ENCODE data around the gene PLAAT2. TPM values are rescaled to one million over a fixed set of nuclear protein-coding genes. Genes with fewer than 3 reads are reported as not detected.

Gene PLAAT2
- total and polyA plus RNA-seq, 9 of the 15 experiments (the other 6 are each of a cell fraction or from before 2014, with no cell fraction given): not detected

- Histone ChIP-seq H3K9me3 (replicated peaks; ENCODE audit: control insufficient read depth, insufficient read depth, low read depth, low read length) (no peaks in the 10 kb centered on the region), H3K4me3 (no peak overlapping the region), H4K20me1 (replicated peaks; ENCODE audit: control insufficient read depth, insufficient read depth, low read length) (no peaks in the 10 kb centered on the region), H3K9me1 (ENCODE audit: control insufficient read depth, insufficient read depth, low read length) (no peaks in the 10 kb centered on the region), H3K4me2 (ENCODE audit: insufficient read depth, low read length) (no peak overlapping the region), H3K4me1 (replicated peaks in 1 of 2; ENCODE audit: control insufficient read depth in 2 of 2, insufficient read depth in 2 of 2, low read length in 2 of 2) (peaks cover 8 to 23% of the 10 kb centered on the region in 2 experiments; a peak in 4 of 5 replicates), H3K79me2 (ENCODE audit: control insufficient read depth, insufficient read depth, low read length) (no peaks in the 10 kb centered on the region), H3K36me3 (ENCODE audit: control insufficient read depth, insufficient read depth, low read length) (no peaks in the 10 kb centered on the region), H3K27ac (ENCODE audit: extremely low read depth, low read depth, low read length) (no peak overlapping the region), H3K9ac (ENCODE audit: insufficient read depth in 1 of 2, low read depth in 2 of 2, low read length in 2 of 2) (no peak overlapping the region), H2AFZ (ENCODE audit: low read depth, low read length) (no peak overlapping the region), H3K27me3 (ENCODE audit: control insufficient read depth in 2 of 2, insufficient read depth in 2 of 2, low read length in 2 of 2) (peaks cover 3 to 15% of the 10 kb centered on the region in 2 experiments; a peak in 3 of 5 replicates)
- ChIA-PET POLR2A (no interaction called here), CTCF (ENCODE audit: low intra/inter-chr PET ratio) (interaction anchor here (1.1 kb wide), 1 partner anchor 25 kb away, joined by 3 read pairs; no protein-coding TSS in a partner anchor)
- FAIRE-seq (no peak), DNase-seq (ENCODE audit: extremely low read depth in 1 of 4, low spot score in 3 of 4) (no peak), ATAC-seq (no peak)
- TF ChIP-seq EGR1 (conservative IDR thresholded peaks at IDR 0.05) (peak; percentile 62), ZKSCAN8 (CRISPR knock-in tag; IDR thresholded peaks at IDR 0.05) (no peak)
- no TSS peak for BruUV-seq (replicated peaks)
- intact Hi-C loops (cut with micrococcal nuclease) (no loop called here), in situ Hi-C loops (cut with MboI) (no loop called here)
- 17% methylated on average over 13 of the region's 14 CpGs for WGBS (ENCODE audit: insufficient coverage, low coverage, missing lambda C conversion rate)
Observed at GRCh38 chr11:63610604-63611394, 47.6 kb upstream of the PLAAT2 start.

GRCh38 chr11:63609971-63610580, 46.9 kb upstream of the PLAAT2 start:
- Histone ChIP-seq H3K9ac (ENCODE audit: insufficient read depth in 1 of 2, low read depth in 2 of 2, low read length in 2 of 2) (no peak overlapping the region), H3K27me3 (ENCODE audit: control insufficient read depth in 2 of 2, insufficient read depth in 2 of 2, low read length in 2 of 2) (peaks cover 3 to 15% of the 10 kb centered on the region in 2 experiments; a peak in 3 of 5 replicates), H2AFZ (ENCODE audit: low read depth, low read length) (no peak overlapping the region), H3K9me3 (replicated peaks; ENCODE audit: control insufficient read depth, insufficient read depth, low read depth, low read length) (no peaks in the 10 kb centered on the region), H3K4me2 (ENCODE audit: insufficient read depth, low read length) (no peak overlapping the region), H3K36me3 (ENCODE audit: control insufficient read depth, insufficient read depth, low read length) (no peaks in the 10 kb centered on the region), H3K9me1 (ENCODE audit: control insufficient read depth, insufficient read depth, low read length) (no peaks in the 10 kb centered on the region), H3K27ac (ENCODE audit: extremely low read depth, low read depth, low read length) (no peak overlapping the region), H3K4me3 (no peak overlapping the region), H4K20me1 (replicated peaks; ENCODE audit: control insufficient read depth, insufficient read depth, low read length) (no peaks in the 10 kb centered on the region), H3K79me2 (ENCODE audit: control insufficient read depth, insufficient read depth, low read length) (no peaks in the 10 kb centered on the region), H3K4me1 (replicated peaks in 1 of 2; ENCODE audit: control insufficient read depth in 2 of 2, insufficient read depth in 2 of 2, low read length in 2 of 2) (peaks cover 8 to 23% of the 10 kb centered on the region in 2 experiments; a peak in 4 of 5 replicates)
- ChIA-PET CTCF (ENCODE audit: low intra/inter-chr PET ratio) (interaction anchor here (1.1 kb wide), 1 partner anchor 26 kb away, joined by 3 read pairs; no protein-coding TSS in a partner anchor), POLR2A (no interaction called here)
- intact Hi-C loops (cut with micrococcal nuclease): no loop called here
- whole genome bisulfite sequencing (ENCODE audit: insufficient coverage, low coverage, missing lambda C conversion rate): 35% methylated on average over 14 of the region's 14 CpGs
- BruUV-seq (replicated peaks): no TSS peak
- DNase-seq (ENCODE audit: extremely low read depth in 1 of 4, low spot score in 3 of 4) (no peak), ATAC-seq (no peak), FAIRE-seq (no peak)
- in situ Hi-C loops (cut with MboI): no loop called here
- TF ChIP-seq KLF10 (CRISPR knock-in tag; IDR thresholded peaks at IDR 0.05) (no peak), SMAD3 (CRISPR knock-in tag; conservative IDR thresholded peaks at IDR 0.05) (no peak), HDAC6 (IDR thresholded peaks at IDR 0.05; ENCODE audit: low read depth, low read length) (no peak), TCFL5 (CRISPR knock-in tag; conservative IDR thresholded peaks at IDR 0.05) (no peak), ZNF23 (CRISPR knock-in tag; IDR thresholded peaks at IDR 0.05) (no peak), ZNF445 (CRISPR knock-in tag; IDR thresholded peaks at IDR 0.05; ENCODE audit: low read depth) (no peak), ZNF140 (CRISPR knock-in tag; IDR thresholded peaks at IDR 0.05) (no peak), TEAD1 (CRISPR knock-in tag; IDR thresholded peaks at IDR 0.05) (no peak), ID3 (CRISPR knock-in tag; IDR thresholded peaks at IDR 0.05) (no peak), ID3 (tag; IDR thresholded peaks at IDR 0.05) (no peak)

All from K562 (cell line).